22Rv1 (cell line): ENCODE measurements around the gene INSL3.

Experiments
- CTCF ChIP-seq: fragments of 450-650 bp; IDR thresholded peaks from 2 replicates; pipeline ENCODE4 v1.5.1; 2017; ENCODE audit warnings: mild to moderate bottlenecking
- ZFX ChIP-seq: fragments of 450-650 bp; IDR thresholded peaks from 2 replicates; pipeline ENCODE4 v1.6.1; 2017; ENCODE audit warnings: antibody characterized with exemption, borderline replicate concordance

DNA sequence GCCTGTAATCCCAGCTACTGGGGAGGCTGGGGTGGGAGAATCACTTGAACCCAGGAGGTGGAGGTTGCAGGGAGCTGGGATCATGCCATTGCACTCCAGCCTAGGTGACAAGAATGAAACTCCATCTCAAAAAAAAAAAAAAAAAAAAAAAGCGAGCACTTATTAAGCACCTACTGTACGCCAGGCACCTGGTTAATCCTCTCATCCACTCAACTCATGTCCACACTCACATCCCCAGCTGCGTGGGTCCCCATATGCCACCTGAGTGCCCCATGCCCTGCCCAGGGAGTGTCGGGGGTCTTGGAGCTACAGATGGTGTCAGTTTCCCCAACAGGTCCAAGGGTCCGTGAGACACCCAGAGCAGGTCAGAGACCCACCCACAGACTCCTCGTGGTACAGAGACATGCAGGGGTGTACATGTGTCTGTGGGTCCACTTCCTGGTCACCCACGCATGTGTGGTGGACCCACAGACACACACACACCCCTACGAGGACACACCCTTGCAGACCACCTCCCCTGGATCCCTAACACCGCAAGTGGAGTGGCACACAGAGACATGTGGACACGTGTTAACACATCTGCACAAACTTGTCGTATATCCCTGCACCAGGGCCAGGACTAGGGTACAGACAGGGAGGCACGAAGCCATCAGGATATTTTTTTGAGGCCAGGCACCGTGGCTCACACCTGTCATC, 3.5 kb downstream of the INSL3 start:
- TF ChIP-seq CTCF = no peak
- TF ChIP-seq ZFX = no peak
